SH-SY5Y (cell line): Measurements from ENCODE around the gene ACER3.

Source experiments
- GATA2 ChIP-seq: IDR thresholded peaks from 2 replicates; pipeline ENCODE4 v1.6.1; 2011; ENCODE audit warnings: mild to moderate bottlenecking, low read depth, low read length
- GATA3 ChIP-seq: IDR thresholded peaks from 2 replicates; pipeline ENCODE4 v1.6.1; 2011; ENCODE audit warnings: low read depth, mild to moderate bottlenecking, low read length, moderate library complexity

- peak; percentile 70 for TF ChIP-seq GATA2
- no peak for TF ChIP-seq GATA3
Observed at GRCh38 chr11:76830639-76831327, 29.9 kb upstream of the ACER3 start.
